Psoas muscle (tissue), 8 donors: ENCODE results near the gene EIF4EBP3. TPM values are rescaled to one million over a fixed set of nuclear protein-coding genes. Genes with fewer than 3 reads are reported as not detected.
"Not testable (repeated sequence)": the region's sequence is repeated elsewhere in the genome, so short reads cannot be mapped to it uniquely, and the experiment has no call there.

Experiments used
- ATAC-seq, 4 donors: fragments of 200-7000 bp; cut with Tn5 transposase; one replicate each; pipeline ENCODE4 v1.9.1; 2020; ENCODE audit warnings: moderate library complexity in 3 of 4, mild to moderate bottlenecking in 2 of 4
- DNase-seq, 2 donors: peaks; one replicate each; pipeline ENCODE4 v3.0.0-alpha.2; 2020
- H3K27ac ChIP-seq: fragments of 200-600 bp; one replicate; pipeline ENCODE4 v1.8.0; 2022
- H3K27me3 ChIP-seq, 3 donors: fragments of 200-600 bp in 1 of 3; one replicate each; pipeline versions ENCODE4 v1.6.1 to v1.8.0; 2013 to 2022; ENCODE audit warnings: low read length in 2 of 3, mild to moderate bottlenecking in 2 of 3, moderate library complexity in 1 of 3; ENCODE audit not compliant: insufficient read depth in 3 of 3
- H3K36me3 ChIP-seq, 2 donors: fragments of 200-600 bp in 1 of 2; one replicate each; pipeline versions ENCODE4 v1.6.1 to v1.8.0; 2013 to 2022; ENCODE audit warnings: low read depth in 1 of 2, mild to moderate bottlenecking in 1 of 2, moderate library complexity in 1 of 2; ENCODE audit not compliant: insufficient read depth in 1 of 2
- H3K4me1 ChIP-seq: fragments of 200-600 bp; one replicate; pipeline ENCODE4 v1.8.0; 2022
- H3K4me3 ChIP-seq: fragments of 200-600 bp; one replicate; pipeline ENCODE4 v1.8.0; 2022; ENCODE audit warnings: mild to moderate bottlenecking
- H3K9me3 ChIP-seq: fragments of 200-600 bp; one replicate; pipeline ENCODE4 v1.8.0; 2022
- WGBS, 3 donors: extraction: QIAGEN DNeasy Blood & Tissue Kit; methylation state at CpG; one replicate each; pipeline versions ENCODE4 v1.1.6 to v1.1.7; 2013; 5-methylcytosine and 5-hydroxymethylcytosine counted together
- intact Hi-C, 2 donors: fragments of 100-400 bp; cut with DNase I; formaldehyde crosslinking; loops; one replicate each; pipeline versions ENCODE4 v1.11.0 to v1.14.2; 2022
- polyA plus RNA-seq, 3 donors: library from polyadenylated mRNA; stranded (reverse); fragments of 200-250 nt; gene quantifications; one replicate each; pipeline ENCODE4 v1.2.3, GENCODE V29; 2013
- total RNA-seq, 4 donors: library from RNA; stranded (reverse); fragmentation: NEBNext Ultra II Directional in 2 of 4; extraction: Animal tissue kit (Norgen Biotek cat#: 25700) in 2 of 4; gene quantifications; one replicate each; pipeline versions ENCODE4 v1.2.1 to v1.2.4, GENCODE V29; 2021 to 2023
- TF ChIP-seq, protein P1 (sequence below): fragments of 200-600 bp; IDR thresholded peaks from one replicate; pipeline ENCODE4 v1.8.0; 2022; ENCODE audit warnings: antibody characterized with exemption
- donor health status: healthy with polysubstance abuse.
- donor health status: DM: no; HTN: no; CAD: no; lungs with moderate emphysema.
- donor health status: Bipolar disorder and iron deficiency.
- donor health status: healthy.
- donor health status: DM: yes; HTN: yes; CAD: no.
- donor health status: DM: no; HTN: no; CAD: no.
- donor health status: DM: no; HTN: no; CAD: no.
- donor health status: DM: yes; HTN: yes; CAD: no.

Gene EIF4EBP3
- total and polyA plus RNA-seq, 7 donors = 31.7 to 116 (median 44.8) TPM

DNA sequence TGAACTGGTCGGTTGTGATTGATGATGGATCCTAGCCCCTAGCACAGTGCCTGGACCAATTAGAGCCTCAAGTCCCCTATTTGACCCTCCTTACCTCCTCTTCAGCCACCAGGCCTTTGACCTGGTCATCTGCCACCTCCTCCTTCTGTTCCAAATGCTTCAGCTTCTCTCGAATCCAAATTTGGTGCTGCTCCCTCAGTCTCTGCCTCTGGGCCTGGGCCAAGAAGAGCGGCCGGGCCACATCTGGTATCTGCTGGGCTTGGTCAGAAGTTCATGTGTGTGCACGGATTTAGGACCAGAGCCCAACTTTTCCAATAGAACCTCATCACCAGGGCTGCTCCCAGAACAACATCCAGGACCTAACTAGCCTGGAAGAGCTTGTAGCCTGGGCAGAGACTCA lies 23.6 kb downstream of the EIF4EBP3 start:
- Histone ChIP-seq H3K36me3 (peaks cover 4 to 26% of the 10 kb centered on the region in 2 donors), H3K4me1 (peaks cover 63% of the 10 kb centered on the region), H3K27me3 (no peaks in the 10 kb centered on the region), H3K27ac (peak overlapping the region; percentile 97), H3K9me3 (no peaks in the 10 kb centered on the region), H3K4me3 (no peak overlapping the region)
- 26 to 39% (median 36%) methylated on average over 5 of the region's 5 CpGs for WGBS, 3 donors
- DNase-seq = peak in 1 of 2 donors; percentile 66
- no peak for ATAC-seq
- intact Hi-C loops = loop anchor here in 1 of 2 donors (10.0 kb wide), 1 partner anchor 164 kb away; no protein-coding TSS in a partner anchor
- TF ChIP-seq, protein P1, sequence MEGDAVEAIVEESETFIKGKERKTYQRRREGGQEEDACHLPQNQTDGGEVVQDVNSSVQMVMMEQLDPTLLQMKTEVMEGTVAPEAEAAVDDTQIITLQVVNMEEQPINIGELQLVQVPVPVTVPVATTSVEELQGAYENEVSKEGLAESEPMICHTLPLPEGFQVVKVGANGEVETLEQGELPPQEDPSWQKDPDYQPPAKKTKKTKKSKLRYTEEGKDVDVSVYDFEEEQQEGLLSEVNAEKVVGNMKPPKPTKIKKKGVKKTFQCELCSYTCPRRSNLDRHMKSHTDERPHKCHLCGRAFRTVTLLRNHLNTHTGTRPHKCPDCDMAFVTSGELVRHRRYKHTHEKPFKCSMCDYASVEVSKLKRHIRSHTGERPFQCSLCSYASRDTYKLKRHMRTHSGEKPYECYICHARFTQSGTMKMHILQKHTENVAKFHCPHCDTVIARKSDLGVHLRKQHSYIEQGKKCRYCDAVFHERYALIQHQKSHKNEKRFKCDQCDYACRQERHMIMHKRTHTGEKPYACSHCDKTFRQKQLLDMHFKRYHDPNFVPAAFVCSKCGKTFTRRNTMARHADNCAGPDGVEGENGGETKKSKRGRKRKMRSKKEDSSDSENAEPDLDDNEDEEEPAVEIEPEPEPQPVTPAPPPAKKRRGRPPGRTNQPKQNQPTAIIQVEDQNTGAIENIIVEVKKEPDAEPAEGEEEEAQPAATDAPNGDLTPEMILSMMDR = no peak

DNA sequence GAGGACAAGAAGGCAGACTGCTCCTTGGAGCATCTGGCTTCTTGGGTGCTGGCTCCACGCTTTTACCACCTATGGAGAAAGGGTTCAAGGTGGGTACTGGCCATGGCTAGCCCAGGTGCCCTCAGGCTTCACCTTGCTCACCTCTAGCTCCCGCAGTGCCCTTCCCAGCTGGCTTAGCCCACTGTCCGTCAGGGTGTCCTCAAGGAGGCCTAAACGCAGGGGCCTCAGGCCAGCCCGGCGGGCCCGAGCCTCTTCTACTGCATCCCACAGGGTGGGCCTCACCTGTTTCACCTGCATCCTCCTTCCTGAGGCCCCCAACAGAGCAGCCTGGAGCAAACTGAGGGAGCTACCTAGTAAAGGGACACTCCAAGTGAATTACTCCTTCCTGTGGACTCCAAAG lies 26.2 kb downstream of the EIF4EBP3 start:
- Histone ChIP-seq H3K4me1 (peaks cover 37% of the 10 kb centered on the region), H3K36me3 (no peaks in the 10 kb centered on the region), H3K27ac (peak overlapping the region; percentile 56), H3K9me3 (no peaks in the 10 kb centered on the region), H3K27me3 (no peaks in the 10 kb centered on the region), H3K4me3 (no peak overlapping the region)
- TF ChIP-seq, protein P1 = no peak
- intact Hi-C loops = loop anchor here in 1 of 2 donors (10.0 kb wide), 1 partner anchor 161 kb away; no protein-coding TSS in a partner anchor
- WGBS, 3 donors = 91 to 95% (median 94%) methylated on average over 7 of the region's 7 CpGs
- DNase-seq (no peak), ATAC-seq (no peak)

DNA sequence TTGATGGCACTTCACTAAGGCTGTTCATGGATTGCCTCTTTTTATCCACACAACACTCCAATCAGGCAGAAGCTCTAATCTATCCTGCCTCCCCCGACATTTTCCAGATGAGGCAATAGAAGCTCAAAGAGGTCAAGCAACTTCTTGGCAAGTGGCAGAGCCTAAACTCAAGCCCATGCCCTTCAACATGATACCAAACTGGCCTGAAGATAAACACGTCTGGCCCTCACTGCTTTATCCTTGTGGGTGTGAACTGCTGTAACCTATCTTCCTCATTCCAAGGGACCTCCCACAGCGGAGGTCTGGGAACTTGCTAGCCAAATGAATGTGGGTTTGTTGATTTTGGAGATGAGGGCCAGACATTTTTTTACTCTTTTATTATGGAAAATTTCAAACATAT lies 26.7 kb downstream of the EIF4EBP3 start:
- H3K36me3 ChIP-seq = no peaks in the 10 kb centered on the region
- peak overlapping the region; percentile 56 for H3K27ac ChIP-seq
- 22 to 30% (median 29%) methylated on average over 3 of the region's 3 CpGs for WGBS, 3 donors
- DNase-seq = no peak
- intact Hi-C loops = loop anchor here in 1 of 2 donors (10.0 kb wide), 1 partner anchor 161 kb away; no protein-coding TSS in a partner anchor
- peak in 3 of 4 donors; percentile 31 to 51 (median 41) for ATAC-seq
- no peak overlapping the region for H3K4me3 ChIP-seq
- H3K4me1 ChIP-seq = peaks cover 32% of the 10 kb centered on the region
- H3K27me3 ChIP-seq = no peaks in the 10 kb centered on the region
- TF ChIP-seq, protein P1 = no peak
- H3K9me3 ChIP-seq = no peaks in the 10 kb centered on the region

DNA sequence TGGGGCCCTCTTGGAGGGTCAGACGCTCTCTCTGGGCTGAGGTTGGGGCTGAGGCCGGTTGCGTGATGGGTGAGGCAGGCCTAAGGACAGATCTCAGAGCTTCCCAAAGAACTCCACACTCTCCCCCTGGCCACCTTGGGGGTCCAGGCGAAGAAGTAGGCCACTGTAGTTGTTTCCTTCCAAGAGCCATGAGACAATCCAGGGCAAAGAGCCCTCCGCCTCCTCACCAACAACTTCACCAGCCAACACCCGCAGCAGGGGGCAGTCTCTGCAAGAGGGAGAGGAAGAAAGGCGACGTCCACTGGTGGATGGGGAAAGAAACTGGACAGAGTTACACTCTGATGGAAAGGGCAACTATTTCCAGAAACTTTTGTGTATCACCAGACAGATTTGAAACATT lies 27.8 kb downstream of the EIF4EBP3 start:
- WGBS, 3 donors = 78 to 87% (median 79%) methylated on average over 8 of the region's 8 CpGs
- intact Hi-C loops = loop anchor here in 1 of 2 donors (10.0 kb wide), 1 partner anchor 159 kb away; no protein-coding TSS in a partner anchor
- H3K27me3 ChIP-seq = no peaks in the 10 kb centered on the region
- H3K4me3 ChIP-seq = no peak overlapping the region
- no peak overlapping the region for H3K27ac ChIP-seq
- H3K36me3 ChIP-seq = no peaks in the 10 kb centered on the region
- DNase-seq = peak; percentile 62 to 75
- no peaks in the 10 kb centered on the region for H3K9me3 ChIP-seq
- peaks cover 21% of the 10 kb centered on the region for H3K4me1 ChIP-seq
- TF ChIP-seq, protein P1 = peak; percentile 46
- ATAC-seq = peak; percentile 53 to 76 (median 71)

DNA sequence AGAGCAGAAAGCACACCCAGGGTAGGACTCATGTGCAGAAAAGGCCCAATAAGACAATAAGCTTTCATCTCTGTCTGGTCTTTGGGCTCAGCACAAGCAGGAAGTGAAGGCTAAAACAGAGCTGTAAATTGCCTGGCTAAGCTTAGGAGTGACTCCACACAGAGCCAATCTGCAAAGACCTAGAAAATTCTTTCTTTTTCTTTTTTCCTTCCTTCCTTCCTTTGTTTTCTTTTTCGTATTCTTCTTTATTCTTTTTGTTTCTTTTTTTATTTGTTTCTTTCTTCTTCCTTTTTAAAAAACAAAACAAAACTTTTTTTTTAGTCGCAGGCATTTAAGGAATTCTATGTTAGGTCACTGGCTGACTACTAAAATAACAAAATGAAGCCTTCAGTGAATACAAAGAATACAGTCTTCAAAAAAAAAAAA lies 29.3 kb downstream of the EIF4EBP3 start:
- intact Hi-C loops = loop anchor here in 1 of 2 donors (10.0 kb wide), 1 partner anchor 158 kb away; no protein-coding TSS in a partner anchor
- Histone ChIP-seq H3K9me3 (no peaks in the 10 kb centered on the region), H3K27ac (no peak overlapping the region), H3K4me3 (no peak overlapping the region), H3K4me1 (peaks cover 8% of the 10 kb centered on the region), H3K36me3 (no peaks in the 10 kb centered on the region), H3K27me3 (no peaks in the 10 kb centered on the region)
- DNase-seq (no peak), ATAC-seq (no peak)
- TF ChIP-seq, protein P1 = no peak
- 69 to 79% (median 78%) methylated on average over 2 of the region's 2 CpGs for WGBS, 3 donors

DNA sequence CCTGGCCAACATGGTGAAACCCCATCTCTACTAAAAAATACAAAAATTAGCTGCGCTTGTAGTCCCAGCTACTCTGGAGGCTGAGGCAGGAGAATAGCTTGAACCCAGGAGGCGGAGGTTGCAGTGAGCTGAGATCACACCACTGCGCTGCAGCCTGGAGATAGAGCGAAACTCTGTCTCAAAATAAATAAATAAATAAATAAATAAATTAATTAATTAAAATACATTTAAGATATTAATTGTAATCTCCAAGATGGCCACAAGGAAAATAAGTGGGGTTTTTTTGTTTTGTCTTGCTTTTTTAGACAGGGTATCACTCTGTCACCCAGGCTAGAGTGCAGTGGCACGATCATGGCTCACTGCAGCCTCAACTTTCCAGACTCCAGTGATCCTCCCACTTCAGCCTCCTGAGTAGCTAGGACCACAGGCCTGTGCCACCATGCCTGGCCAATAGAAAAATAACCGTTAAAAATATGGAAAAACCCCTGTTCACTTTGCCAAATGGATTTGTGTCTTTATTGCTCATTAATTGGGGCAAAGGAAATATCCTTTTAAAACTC lies 31.8 kb downstream of the EIF4EBP3 start:
- not testable (repeated sequence) for H3K4me3 ChIP-seq, H3K27ac ChIP-seq, H3K36me3 ChIP-seq, H3K27me3 ChIP-seq, DNase-seq, ATAC-seq, H3K4me1 ChIP-seq, H3K9me3 ChIP-seq
- intact Hi-C loops = loop anchor here in 1 of 2 donors (10.0 kb wide), 1 partner anchor 156 kb away; no protein-coding TSS in a partner anchor
- WGBS, 3 donors = 89 to 90% (median 89%) methylated on average over 6 of the region's 6 CpGs
